ENCODE results near the gene CCDC116. TPM values are rescaled to one million over a fixed set of nuclear protein-coding genes. Genes with fewer than 3 reads are reported as not detected.

The CCDC116 gene
- total and polyA plus RNA-seq, 11 donors = 0.18 to 1.3 (median 0.26) TPM; not detected in 4

- Histone ChIP-seq H3K27ac (no peak overlapping the region), H3K27me3 (no peaks in the 10 kb centered on the region), H3K36me3 (peaks cover 0 to 23% (median 0%) of the 10 kb centered on the region in 9 donors), H3K4me1 (peaks cover 0 to 25% (median 10%) of the 10 kb centered on the region in 12 donors), H3K4me3 (no peak overlapping the region), H3K9me3 (no peaks in the 10 kb centered on the region)
- intact Hi-C loops (cut with DNase I) = loop anchor here in 2 of 10 donors (5.0 to 10.0 kb wide), 2 partner anchors 46 to 54 kb away; no protein-coding TSS in a partner anchor
- ATAC-seq = no peak
- no peak for DNase-seq
- WGBS, 4 donors = 91 to 93% (median 93%) methylated on average over 4 of the region's 4 CpGs
- TF ChIP-seq CTCF (IDR thresholded peaks at IDR 0.05) = no peak
Measured at GRCh38 chr22:21631025-21631424, 1.5 kb upstream of the CCDC116 start.

DNA sequence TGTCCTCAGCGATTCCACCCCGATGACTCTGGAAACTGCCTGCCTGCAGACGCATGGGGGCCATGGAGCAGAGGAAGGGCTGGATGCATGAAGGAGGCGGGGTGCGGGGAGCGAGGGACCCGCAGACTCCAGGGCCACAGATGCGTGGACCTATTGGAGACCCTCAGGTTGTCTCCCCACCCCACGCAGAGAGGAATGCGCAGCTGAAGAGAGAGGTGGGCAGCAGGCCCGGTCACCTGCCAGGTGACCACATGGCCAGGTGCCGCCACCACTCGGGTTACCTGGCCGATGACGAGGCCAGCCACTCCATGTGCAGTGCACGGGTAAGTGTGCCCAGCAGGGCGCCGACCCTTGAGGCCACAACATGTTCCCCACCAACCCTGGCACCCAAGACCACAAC, 371 bp downstream of the CCDC116 start:
- peaks cover 0 to 21% (median 10%) of the 10 kb centered on the region in 12 donors for H3K4me1 ChIP-seq
- no peaks in the 10 kb centered on the region for H3K27me3 ChIP-seq
- ATAC-seq = no peak
- H3K4me3 ChIP-seq = no peak overlapping the region
- H3K36me3 ChIP-seq = peaks cover 0 to 6% (median 0%) of the 10 kb centered on the region in 9 donors
- DNase-seq = no peak
- 83 to 97% (median 97%) methylated on average over 18 of the region's 18 CpGs for WGBS, 4 donors
- intact Hi-C loops (cut with DNase I) = loop anchor here in 2 of 10 donors (5.0 to 10.0 kb wide), 2 partner anchors 48 to 56 kb away; no protein-coding TSS in a partner anchor
- no peaks in the 10 kb centered on the region for H3K9me3 ChIP-seq
- no peak overlapping the region for H3K27ac ChIP-seq
- no peak for TF ChIP-seq CTCF (IDR thresholded peaks at IDR 0.05)

GRCh38 chr22:21633481-21633880, 921 bp downstream of the CCDC116 start:
- TF ChIP-seq POLR2A (IDR thresholded peaks at IDR 0.05) = no peak
- TF ChIP-seq CTCF (IDR thresholded peaks at IDR 0.05) = no peak
- Histone ChIP-seq H3K4me1 (peaks cover 0 to 16% (median 10%) of the 10 kb centered on the region in 12 donors), H3K9me3 (no peaks in the 10 kb centered on the region), H3K27me3 (no peaks in the 10 kb centered on the region), H3K27ac (no peak overlapping the region), H3K36me3 (peaks cover 0 to under 1% (median 0%) of the 10 kb centered on the region in 9 donors), H3K4me3 (no peak overlapping the region)
- intact Hi-C loops (cut with DNase I) = loop anchor here in 2 of 10 donors (5.0 to 10.0 kb wide), 2 partner anchors 49 to 56 kb away; no protein-coding TSS in a partner anchor
- ATAC-seq = no peak
- 89 to 96% (median 94%) methylated on average over 4 of the region's 4 CpGs for WGBS, 4 donors
- DNase-seq = no peak

- H3K4me3 ChIP-seq = no peak overlapping the region
- no peaks in the 10 kb centered on the region for H3K27me3 ChIP-seq
- H3K9me3 ChIP-seq = no peaks in the 10 kb centered on the region
- peaks cover 0 to 10% (median 7%) of the 10 kb centered on the region in 12 donors for H3K4me1 ChIP-seq
- H3K27ac ChIP-seq = no peak overlapping the region
- TF ChIP-seq CTCF (IDR thresholded peaks at IDR 0.05) (no peak), POLR2A (IDR thresholded peaks at IDR 0.05) (no peak)
- ATAC-seq (no peak), DNase-seq (no peak)
- no peaks in the 10 kb centered on the region for H3K36me3 ChIP-seq
- 93 to 98% (median 96%) methylated on average over 15 to 16 of the region's 16 CpGs for WGBS, 4 donors
- intact Hi-C loops (cut with DNase I) = loop anchor here in 2 of 10 donors (5.0 to 10.0 kb wide), 2 partner anchors 49 to 57 kb away; no protein-coding TSS in a partner anchor
Measured at GRCh38 chr22:21634081-21634480, 1.5 kb downstream of the CCDC116 start.
